Natural killer cell (primary cell): ENCODE results near the gene FTO. TPM values are rescaled to one million over a fixed set of nuclear protein-coding genes. Genes with fewer than 3 reads are reported as not detected.

Experiments used
- ATAC-seq, 3 donors: fragments of 150-1000 bp in 2 of 3; fragments of 200-7000 bp in 1 of 3; cut with Tn5 transposase; 1 replicate in 1 of 3; 2 replicates in 2 of 3; pipeline ENCODE4 v1.10.0; 2021; ENCODE audit warnings: mild to moderate bottlenecking in 2 of 3, moderate library complexity in 2 of 3
- DNase-seq, 2 donors: peaks; one replicate each; pipeline versions ENCODE4 v3.0.0 to v3.0.0-alpha.2; 2013 to 2021; ENCODE audit warnings: mixed read lengths in 1 of 2
- H3K27ac ChIP-seq: one replicate; pipeline ENCODE4 v1.5.1; 2013; ENCODE audit warnings: mild to moderate bottlenecking, low read length
- H3K27me3 ChIP-seq: one replicate; pipeline ENCODE4 v1.6.1; 2013; ENCODE audit warnings: low read length; ENCODE audit not compliant: control insufficient read depth, insufficient read depth
- H3K36me3 ChIP-seq: one replicate; pipeline ENCODE4 v1.6.1; 2013; ENCODE audit warnings: low read length; ENCODE audit not compliant: control insufficient read depth, insufficient read depth
- H3K4me1 ChIP-seq: one replicate; pipeline ENCODE4 v1.6.1; 2013; ENCODE audit warnings: low read length; ENCODE audit not compliant: control insufficient read depth, insufficient read depth
- H3K4me3 ChIP-seq: one replicate; pipeline ENCODE4 v1.5.1; 2013; ENCODE audit warnings: low read length
- H3K9me3 ChIP-seq: one replicate; pipeline ENCODE4 v1.6.1; 2013; ENCODE audit warnings: low read length; ENCODE audit not compliant: control insufficient read depth, insufficient read depth
- H3K27ac Mint-ChIP-seq, 2 donors: one replicate each; pipeline ENCODE4 v1.8.0; 2022; ENCODE audit warnings: mild to moderate bottlenecking in 2 of 2, mixed read lengths in 2 of 2, moderate library complexity in 1 of 2
- H3K27me3 Mint-ChIP-seq, 2 donors: one replicate each; pipeline ENCODE4 v1.8.0; 2022; ENCODE audit warnings: low read depth in 2 of 2, mixed read lengths in 2 of 2
- H3K36me3 Mint-ChIP-seq: one replicate; pipeline ENCODE4 v1.8.0; 2022; ENCODE audit warnings: mixed read lengths
- H3K4me1 Mint-ChIP-seq, 2 donors: one replicate each; pipeline ENCODE4 v1.8.0; 2022; ENCODE audit warnings: mixed read lengths in 2 of 2
- H3K4me3 Mint-ChIP-seq: one replicate; pipeline ENCODE4 v1.8.0; 2022; ENCODE audit warnings: mild to moderate bottlenecking, moderate library complexity, mixed read lengths
- H3K9me3 Mint-ChIP-seq, 2 donors: one replicate each; pipeline ENCODE4 v1.8.0; 2022; ENCODE audit warnings: mixed read lengths in 2 of 2
- CTCF ChIP-seq: fragments of 200-600 bp; IDR thresholded peaks from one replicate; pipeline ENCODE4 v1.8.0; 2022; ENCODE audit warnings: antibody characterized with exemption
- WGBS: methylation state at CpG from one replicate; pipeline ENCODE4 v1.1.7; 2013; ENCODE audit warnings: missing lambda C conversion rate; ENCODE audit not compliant: insufficient coverage; 5-methylcytosine and 5-hydroxymethylcytosine counted together
- intact Hi-C: fragments of 100-400 bp; cut with micrococcal nuclease; formaldehyde crosslinking; loops from one replicate; pipeline ENCODE4 v1.14.2; 2022
- total RNA-seq, 4 donors: library from RNA; stranded (reverse); fragments of 120-200 nt in 1 of 4; gene quantifications; one replicate each; pipeline versions ENCODE4 v1.2.3 to v1.2.4, GENCODE V29; 2013 to 2022

FTO gene
- total RNA-seq, 3 donors from 2014 or later (not counting 1 experiment from before 2014, with no cell fraction given) = 55.4 to 70.5 (median 55.4) TPM

GRCh38 chr16:54075446-54075845 is 371.5 kb downstream of the FTO start:
- DNase-seq (no peak), ATAC-seq (no peak)
- 90% methylated on average over 2 of the region's 4 CpGs for WGBS
- H3K4me1 Mint-ChIP-seq = peaks cover 0 to 5% of the 10 kb centered on the region in 2 donors
- no peak overlapping the region for H3K27ac Mint-ChIP-seq
- no peak for TF ChIP-seq CTCF
- no peak overlapping the region for H3K4me3 ChIP-seq
- no peaks in the 10 kb centered on the region for H3K9me3 Mint-ChIP-seq
- H3K9me3 ChIP-seq = no peaks in the 10 kb centered on the region
- no peaks in the 10 kb centered on the region for H3K36me3 Mint-ChIP-seq
- no peaks in the 10 kb centered on the region for H3K36me3 ChIP-seq
- H3K4me3 Mint-ChIP-seq = no peak overlapping the region
- no peaks in the 10 kb centered on the region for H3K27me3 ChIP-seq
- H3K4me1 ChIP-seq = no peaks in the 10 kb centered on the region
- H3K27me3 Mint-ChIP-seq = no peaks in the 10 kb centered on the region
- no peak overlapping the region for H3K27ac ChIP-seq
- intact Hi-C loops = no loop called here

GRCh38 chr16:54076006-54076504 is 372.1 kb downstream of the FTO start:
- Mint-ChIP-seq H3K27ac (no peak overlapping the region), H3K27me3 (no peaks in the 10 kb centered on the region), H3K4me1 (peaks cover 0 to 5% of the 10 kb centered on the region in 2 donors), H3K36me3 (no peaks in the 10 kb centered on the region), H3K9me3 (no peaks in the 10 kb centered on the region), H3K4me3 (no peak overlapping the region)
- Histone ChIP-seq H3K27ac (no peak overlapping the region), H3K4me3 (no peak overlapping the region), H3K36me3 (no peaks in the 10 kb centered on the region), H3K9me3 (no peaks in the 10 kb centered on the region), H3K4me1 (no peaks in the 10 kb centered on the region), H3K27me3 (no peaks in the 10 kb centered on the region)
- 100% methylated on average over 2 of the region's 3 CpGs for WGBS
- TF ChIP-seq CTCF = no peak
- intact Hi-C loops = no loop called here
- DNase-seq = no peak
- ATAC-seq = no peak

GRCh38 chr16:54077050-54077821 is 373.3 kb downstream of the FTO start:
- Mint-ChIP-seq H3K4me3 (no peak overlapping the region), H3K27ac (no peak overlapping the region), H3K9me3 (no peaks in the 10 kb centered on the region)

More at GRCh38 chr16:54077050-54077821, 373.3 kb downstream of the FTO start:
- Mint-ChIP-seq H3K27me3 (no peaks in the 10 kb centered on the region), H3K36me3 (no peaks in the 10 kb centered on the region), H3K4me1 (peaks cover 4 to 5% of the 10 kb centered on the region in 2 donors)
- H3K27me3 ChIP-seq = no peaks in the 10 kb centered on the region
- no peaks in the 10 kb centered on the region for H3K36me3 ChIP-seq
- no peak overlapping the region for H3K27ac ChIP-seq
- no peaks in the 10 kb centered on the region for H3K4me1 ChIP-seq
- DNase-seq (no peak), ATAC-seq (no peak)
- no peak for TF ChIP-seq CTCF
- no peaks in the 10 kb centered on the region for H3K9me3 ChIP-seq
- H3K4me3 ChIP-seq = no peak overlapping the region
- WGBS = 83% methylated on average over 9 of the region's 9 CpGs
- intact Hi-C loops = no loop called here
